ENCODE data around the gene RNU6-1. TPM values are rescaled to one million over a fixed set of nuclear protein-coding genes. Genes with fewer than 3 reads are reported as not detected.

RNU6-1 gene
- total and polyA plus RNA-seq, 2 donors (not counting 1 experiment from before 2014, with no cell fraction given) = not detected

- Histone ChIP-seq H3K79me2 (ENCODE audit: control insufficient read depth, insufficient read depth, low read length) (no peaks in the 10 kb centered on the region), H3K4me2 (replicated peaks; ENCODE audit: low read depth, low read length, poor library complexity, severe bottlenecking) (no peak overlapping the region), H3K36me3 (replicated peaks in 1 of 2; ENCODE audit: control extremely low read depth in 1 of 2, control insufficient read depth in 1 of 2, extremely low read depth in 1 of 2, insufficient read depth in 2 of 2, low read length in 1 of 2) (peaks cover 0 to 2% of the 10 kb centered on the region in 2 experiments), H3K4me1 (ENCODE audit: control insufficient read depth in 2 of 2, insufficient read depth in 2 of 2, low read length in 2 of 2) (no peaks in the 10 kb centered on the region), H3K9me3 (ENCODE audit: control extremely low read depth in 1 of 3, control insufficient read depth in 2 of 3, insufficient read depth in 1 of 3, low read length in 2 of 3) (no peaks in the 10 kb centered on the region), H3K27ac (ENCODE audit: low read length in 2 of 2) (no peak overlapping the region), H3K27me3 (replicated peaks in 1 of 4; ENCODE audit: control extremely low read depth in 1 of 4, control insufficient read depth in 3 of 4, insufficient read depth in 4 of 4, low read length in 3 of 4) (peaks cover 0 to 11% (median 0%) of the 10 kb centered on the region in 4 experiments), H4K20me1 (ENCODE audit: control insufficient read depth, insufficient read depth, low read length, poor library complexity, severe bottlenecking) (no peaks in the 10 kb centered on the region), H2AFZ (ENCODE audit: insufficient read depth, low read depth, low read length, poor library complexity, severe bottlenecking) (no peak overlapping the region), H3K4me3 (ENCODE audit: control extremely low read depth in 1 of 5, extremely low read depth in 1 of 5, insufficient read depth in 1 of 5, low read depth in 2 of 5, low read length in 4 of 5) (no peak overlapping the region), H3K9ac (ENCODE audit: low read length) (no peak overlapping the region)
- CTCF ChIA-PET = interaction anchor here (1.0 kb wide), 1 partner anchor 32 kb away, joined by 3 read pairs; no protein-coding TSS in a partner anchor
- 96% methylated on average over 5 of the region's 5 CpGs for WGBS (ENCODE audit: insufficient coverage)
- Mint-ChIP-seq H3K9me3 (ENCODE audit: insufficient read depth) (no peaks in the 10 kb centered on the region), H3K27ac (no peak overlapping the region), H3K27me3 (peaks cover 3% of the 10 kb centered on the region), H3K4me1 (no peaks in the 10 kb centered on the region), H3K4me3 (no peak overlapping the region)
- DNase-seq = no peak
- TF ChIP-seq EZH2 (IDR thresholded peaks at IDR 0.05; ENCODE audit: borderline replicate concordance, insufficient read depth, low read depth, low read length, poor library complexity, severe bottlenecking) = no peak
- TF ChIP-seq, protein P1, sequence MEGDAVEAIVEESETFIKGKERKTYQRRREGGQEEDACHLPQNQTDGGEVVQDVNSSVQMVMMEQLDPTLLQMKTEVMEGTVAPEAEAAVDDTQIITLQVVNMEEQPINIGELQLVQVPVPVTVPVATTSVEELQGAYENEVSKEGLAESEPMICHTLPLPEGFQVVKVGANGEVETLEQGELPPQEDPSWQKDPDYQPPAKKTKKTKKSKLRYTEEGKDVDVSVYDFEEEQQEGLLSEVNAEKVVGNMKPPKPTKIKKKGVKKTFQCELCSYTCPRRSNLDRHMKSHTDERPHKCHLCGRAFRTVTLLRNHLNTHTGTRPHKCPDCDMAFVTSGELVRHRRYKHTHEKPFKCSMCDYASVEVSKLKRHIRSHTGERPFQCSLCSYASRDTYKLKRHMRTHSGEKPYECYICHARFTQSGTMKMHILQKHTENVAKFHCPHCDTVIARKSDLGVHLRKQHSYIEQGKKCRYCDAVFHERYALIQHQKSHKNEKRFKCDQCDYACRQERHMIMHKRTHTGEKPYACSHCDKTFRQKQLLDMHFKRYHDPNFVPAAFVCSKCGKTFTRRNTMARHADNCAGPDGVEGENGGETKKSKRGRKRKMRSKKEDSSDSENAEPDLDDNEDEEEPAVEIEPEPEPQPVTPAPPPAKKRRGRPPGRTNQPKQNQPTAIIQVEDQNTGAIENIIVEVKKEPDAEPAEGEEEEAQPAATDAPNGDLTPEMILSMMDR (IDR thresholded peaks at IDR 0.05) = no peak
- ATAC-seq (ENCODE audit: low read depth) = no peak
- intact Hi-C loops (cut with micrococcal nuclease) = no loop called here
- POLR2A ChIA-PET = no interaction called here
Observed at GRCh38 chr15:67809441-67809840, 30.4 kb downstream of the RNU6-1 start.

GRCh38 chr15:67808821-67809220 is 31.0 kb downstream of the RNU6-1 start:
- intact Hi-C loops (cut with micrococcal nuclease) = no loop called here
- Histone ChIP-seq H3K4me3 (ENCODE audit: control extremely low read depth in 1 of 5, extremely low read depth in 1 of 5, insufficient read depth in 1 of 5, low read depth in 2 of 5, low read length in 4 of 5) (no peak overlapping the region), H3K9me3 (ENCODE audit: control extremely low read depth in 1 of 3, control insufficient read depth in 2 of 3, insufficient read depth in 1 of 3, low read length in 2 of 3) (no peaks in the 10 kb centered on the region), H3K9ac (ENCODE audit: low read length) (no peak overlapping the region), H3K27me3 (replicated peaks in 1 of 4; ENCODE audit: control extremely low read depth in 1 of 4, control insufficient read depth in 3 of 4, insufficient read depth in 4 of 4, low read length in 3 of 4) (peaks cover 0 to 11% (median 0%) of the 10 kb centered on the region in 4 experiments), H3K4me1 (ENCODE audit: control insufficient read depth in 2 of 2, insufficient read depth in 2 of 2, low read length in 2 of 2) (peaks cover 0 to under 1% of the 10 kb centered on the region in 2 donors), H2AFZ (ENCODE audit: insufficient read depth, low read depth, low read length, poor library complexity, severe bottlenecking) (no peak overlapping the region), H3K4me2 (replicated peaks; ENCODE audit: low read depth, low read length, poor library complexity, severe bottlenecking) (no peak overlapping the region), H3K79me2 (ENCODE audit: control insufficient read depth, insufficient read depth, low read length) (no peaks in the 10 kb centered on the region), H3K36me3 (replicated peaks in 1 of 2; ENCODE audit: control extremely low read depth in 1 of 2, control insufficient read depth in 1 of 2, extremely low read depth in 1 of 2, insufficient read depth in 2 of 2, low read length in 1 of 2) (peaks cover 0 to 4% of the 10 kb centered on the region in 2 experiments), H3K27ac (ENCODE audit: low read length in 2 of 2) (no peak overlapping the region), H4K20me1 (ENCODE audit: control insufficient read depth, insufficient read depth, low read length, poor library complexity, severe bottlenecking) (no peaks in the 10 kb centered on the region)
- Mint-ChIP-seq H3K4me1 (no peaks in the 10 kb centered on the region), H3K27ac (no peak overlapping the region), H3K27me3 (peaks cover 3% of the 10 kb centered on the region), H3K4me3 (no peak overlapping the region), H3K9me3 (ENCODE audit: insufficient read depth) (no peaks in the 10 kb centered on the region)
- ATAC-seq (ENCODE audit: low read depth) = no peak
- 95% methylated on average over 7 of the region's 7 CpGs for WGBS (ENCODE audit: insufficient coverage)
- CTCF ChIA-PET = no interaction called here
- TF ChIP-seq, protein P1 (IDR thresholded peaks at IDR 0.05) = no peak
- no peak for TF ChIP-seq EZH2 (IDR thresholded peaks at IDR 0.05; ENCODE audit: borderline replicate concordance, insufficient read depth, low read depth, low read length, poor library complexity, severe bottlenecking)
- POLR2A ChIA-PET = no interaction called here
- no peak for DNase-seq

All from B cell (primary cell).